Peyer's patch (tissue), 4 donors: ENCODE measurements around the gene HMCES. TPM values are rescaled to one million over a fixed set of nuclear protein-coding genes. Genes with fewer than 3 reads are reported as not detected.
A peak's percentile ranks its signal among the peaks of the same experiment; 100 is the strongest.

ENCODE experiments used
- DNase-seq, 3 donors: peaks; one replicate each; pipeline ENCODE4 v3.0.0-alpha.2; 2017 to 2019
- H3K27ac ChIP-seq, 4 donors: fragments of 200-600 bp; sonication (generic); one replicate each; pipeline ENCODE4 v1.5.1; 2016 to 2019
- H3K27me3 ChIP-seq, 2 donors: fragments of 200-600 bp; sonication (generic); one replicate each; pipeline ENCODE4 v1.5.1; 2019
- H3K36me3 ChIP-seq, 3 donors: fragments of 200-600 bp; sonication (generic); one replicate each; pipeline ENCODE4 v1.5.1; 2016 to 2019
- H3K4me1 ChIP-seq, 4 donors: fragments of 200-600 bp; sonication (generic); one replicate each; pipeline ENCODE4 v1.5.1; 2016 to 2019
- H3K4me3 ChIP-seq, 4 donors: fragments of 200-600 bp; sonication (generic); 1 replicate in 3 of 4; 2 replicates in 1 of 4; pipeline ENCODE4 v1.5.1; 2016 to 2019; ENCODE audit warnings: mild to moderate bottlenecking in 1 of 4
- H3K9me3 ChIP-seq, 4 donors: fragments of 200-600 bp; sonication (generic); one replicate each; pipeline ENCODE4 v1.5.1; 2016 to 2019; ENCODE audit warnings: mild to moderate bottlenecking in 1 of 4
- POLR2A ChIP-seq, 2 donors: fragments of 450-650 bp; IDR thresholded peaks; one replicate each; pipeline ENCODE4 v1.5.1; 2017; ENCODE audit warnings: antibody characterized with exemption in 2 of 2, mild to moderate bottlenecking in 2 of 2, moderate library complexity in 2 of 2
- total RNA-seq, 4 donors: library from RNA; depleted of rRNA; stranded (reverse); fragments of >200 nt; gene quantifications; one replicate each; pipeline ENCODE4 v1.1.0, GENCODE V29; 2016
- TF ChIP-seq, protein P1 (sequence below), 6 experiments: fragments of 450-650 bp in 4 of 6; fragments of 200-600 bp in 2 of 6; sonication (generic) in 1 of 6; IDR thresholded peaks; one replicate each; pipeline ENCODE4 v1.5.1; 2017 to 2019; ENCODE audit warnings: antibody characterized with exemption in 6 of 6, mild to moderate bottlenecking in 3 of 6, moderate library complexity in 1 of 6

The HMCES gene
- total RNA-seq, 4 donors from 2014 or later, result 22.2 to 29.7 (median 24.2) TPM

- no peak for DNase-seq
- Histone ChIP-seq H3K4me3 (no peak overlapping the region), H3K4me1 (no peaks in the 10 kb centered on the region), H3K27me3 (no peaks in the 10 kb centered on the region), H3K36me3 (no peaks in the 10 kb centered on the region), H3K27ac (peak overlapping the region in 2 of 4 donors; percentile 42 to 44), H3K9me3 (no peaks in the 10 kb centered on the region)
- no peak for TF ChIP-seq POLR2A (IDR thresholded peaks at IDR 0.05)
- TF ChIP-seq, protein P1, sequence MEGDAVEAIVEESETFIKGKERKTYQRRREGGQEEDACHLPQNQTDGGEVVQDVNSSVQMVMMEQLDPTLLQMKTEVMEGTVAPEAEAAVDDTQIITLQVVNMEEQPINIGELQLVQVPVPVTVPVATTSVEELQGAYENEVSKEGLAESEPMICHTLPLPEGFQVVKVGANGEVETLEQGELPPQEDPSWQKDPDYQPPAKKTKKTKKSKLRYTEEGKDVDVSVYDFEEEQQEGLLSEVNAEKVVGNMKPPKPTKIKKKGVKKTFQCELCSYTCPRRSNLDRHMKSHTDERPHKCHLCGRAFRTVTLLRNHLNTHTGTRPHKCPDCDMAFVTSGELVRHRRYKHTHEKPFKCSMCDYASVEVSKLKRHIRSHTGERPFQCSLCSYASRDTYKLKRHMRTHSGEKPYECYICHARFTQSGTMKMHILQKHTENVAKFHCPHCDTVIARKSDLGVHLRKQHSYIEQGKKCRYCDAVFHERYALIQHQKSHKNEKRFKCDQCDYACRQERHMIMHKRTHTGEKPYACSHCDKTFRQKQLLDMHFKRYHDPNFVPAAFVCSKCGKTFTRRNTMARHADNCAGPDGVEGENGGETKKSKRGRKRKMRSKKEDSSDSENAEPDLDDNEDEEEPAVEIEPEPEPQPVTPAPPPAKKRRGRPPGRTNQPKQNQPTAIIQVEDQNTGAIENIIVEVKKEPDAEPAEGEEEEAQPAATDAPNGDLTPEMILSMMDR (IDR thresholded peaks at IDR 0.05), result no peak
Measured at GRCh38 chr3:129234441-129234840, 44.2 kb upstream of the HMCES start.

DNA sequence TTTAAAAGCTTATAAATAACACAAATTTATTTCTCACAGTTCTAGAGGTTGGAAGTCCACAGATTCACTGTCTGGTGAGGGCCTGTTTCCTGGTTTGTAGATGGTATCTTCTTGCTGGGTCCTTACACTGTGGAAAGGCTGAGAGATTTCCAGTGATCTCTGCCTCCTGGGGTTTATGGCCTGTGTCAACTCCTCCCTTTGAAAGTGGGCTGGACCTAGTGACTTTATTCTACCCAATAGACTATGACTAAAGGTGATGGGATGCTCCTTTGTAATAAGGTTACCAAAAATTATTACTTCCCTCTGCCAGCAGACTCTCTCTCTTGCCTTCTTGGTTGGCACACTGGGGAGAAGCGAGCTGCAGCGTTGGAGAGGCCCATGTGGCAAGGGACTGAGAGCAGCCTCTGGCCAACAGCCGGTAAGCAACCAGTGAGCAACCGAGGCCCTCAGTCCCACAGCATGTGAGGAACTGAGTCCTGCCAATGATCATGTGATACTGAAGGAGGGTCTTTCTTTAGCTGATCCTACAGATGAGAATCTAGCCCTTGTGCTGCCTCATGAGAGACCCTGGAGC is 43.2 kb upstream of the HMCES start:
- DNase-seq, result no peak
- peak overlapping the region in 1 of 4 donors; percentile 44 for H3K27ac ChIP-seq
- TF ChIP-seq POLR2A (IDR thresholded peaks at IDR 0.05), result no peak
- TF ChIP-seq, protein P1 (IDR thresholded peaks at IDR 0.05), result no peak

DNA sequence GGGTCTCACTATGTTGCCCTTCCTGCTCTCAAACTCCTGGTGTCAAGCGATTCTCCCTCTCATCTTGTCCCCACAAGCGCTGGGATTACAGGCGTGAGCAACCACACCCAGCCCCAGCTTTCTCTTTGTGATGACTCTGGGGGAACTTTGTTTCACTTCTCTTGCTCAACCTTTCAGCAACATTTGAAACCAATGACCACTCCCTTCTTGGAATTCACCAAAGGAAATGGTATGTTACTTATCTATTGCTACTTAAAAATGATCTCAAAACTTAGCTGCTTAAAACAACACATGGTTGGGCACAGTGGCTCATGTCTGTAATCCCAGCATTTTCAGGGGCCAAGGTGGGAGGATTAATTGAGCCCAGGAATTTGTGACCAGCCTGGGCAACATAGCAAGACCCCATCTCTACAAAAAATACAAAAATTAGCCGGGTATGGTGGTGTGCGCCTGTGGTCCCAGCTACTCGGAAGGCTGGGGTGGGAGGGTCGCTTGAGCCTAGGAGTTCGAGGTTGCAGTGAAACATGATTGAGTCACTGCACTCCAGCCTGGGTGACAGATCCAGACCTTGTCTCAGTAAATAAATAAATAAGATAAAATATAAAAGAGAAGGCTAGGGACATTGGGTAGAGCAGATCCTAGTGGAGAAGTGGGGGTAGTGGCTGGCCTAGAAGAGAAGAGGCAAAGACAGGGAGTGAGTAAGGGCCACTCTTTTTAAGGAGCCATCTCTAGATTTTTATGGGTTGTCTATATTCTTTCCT is 39.5 kb upstream of the HMCES start:
- Histone ChIP-seq H3K4me3 (no peak overlapping the region), H3K4me1 (no peaks in the 10 kb centered on the region), H3K9me3 (no peaks in the 10 kb centered on the region), H3K27me3 (no peaks in the 10 kb centered on the region), H3K36me3 (no peaks in the 10 kb centered on the region), H3K27ac (no peak overlapping the region)
- peak in 1 of 3 donors; percentile 57 for DNase-seq
- TF ChIP-seq, protein P1 (IDR thresholded peaks at IDR 0.05), result no peak
- TF ChIP-seq POLR2A (IDR thresholded peaks at IDR 0.05), result no peak

More for the DNA sequence above, 43.2 kb upstream of the HMCES start:
- Histone ChIP-seq H3K4me1 (no peaks in the 10 kb centered on the region), H3K36me3 (no peaks in the 10 kb centered on the region), H3K27me3 (no peaks in the 10 kb centered on the region), H3K4me3 (no peak overlapping the region), H3K9me3 (no peaks in the 10 kb centered on the region)

DNA sequence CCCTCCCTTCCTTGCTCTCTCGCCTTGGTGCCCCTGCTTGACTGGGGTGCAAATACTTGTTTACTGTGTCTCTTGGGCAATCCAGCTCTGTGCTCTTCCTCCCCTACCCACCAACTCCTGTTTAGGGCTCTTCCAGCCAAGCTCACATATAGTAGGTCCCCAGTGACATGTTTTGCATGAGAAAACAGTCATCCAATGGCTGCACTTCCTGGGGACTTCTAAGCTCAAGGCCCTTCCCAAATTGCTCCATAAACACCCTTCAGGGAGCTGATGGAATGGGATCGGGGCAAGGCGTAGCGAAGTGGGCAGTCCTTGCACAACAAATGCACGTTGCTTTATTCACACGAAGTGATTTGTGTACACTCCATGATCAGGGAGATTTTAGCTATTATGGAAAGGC is 38.7 kb upstream of the HMCES start:
- no peak for DNase-seq
- no peaks in the 10 kb centered on the region for H3K27me3 ChIP-seq
- no peaks in the 10 kb centered on the region for H3K36me3 ChIP-seq
- H3K4me1 ChIP-seq, result peaks cover 0 to under 1% (median 0%) of the 10 kb centered on the region in 4 donors
- no peak overlapping the region for H3K4me3 ChIP-seq
- TF ChIP-seq POLR2A (IDR thresholded peaks at IDR 0.05), result no peak
- TF ChIP-seq, protein P1 (IDR thresholded peaks at IDR 0.05), result no peak
- H3K27ac ChIP-seq, result no peak overlapping the region
- no peaks in the 10 kb centered on the region for H3K9me3 ChIP-seq

DNA sequence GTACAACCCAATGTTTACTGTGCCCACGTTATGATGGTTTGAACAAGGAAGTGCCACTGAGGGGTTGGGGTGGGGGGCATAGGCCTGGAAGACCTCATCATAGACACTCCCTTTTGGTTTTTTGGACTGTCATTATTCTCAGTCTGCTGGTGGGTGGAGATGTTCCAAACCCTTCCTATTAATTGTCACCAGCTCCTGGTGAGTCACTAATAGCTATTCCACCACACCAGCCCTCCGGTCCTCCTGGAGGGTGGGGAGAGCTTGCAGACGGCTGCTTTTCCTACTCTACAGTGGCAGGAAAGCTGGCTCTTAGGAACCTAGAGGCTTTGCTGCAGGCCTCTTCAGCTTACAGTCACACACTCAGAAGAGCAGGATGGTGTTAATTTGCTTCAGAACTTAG is 38.2 kb upstream of the HMCES start:
- no peaks in the 10 kb centered on the region for H3K27me3 ChIP-seq
- peaks cover 0 to 5% (median 0%) of the 10 kb centered on the region in 4 donors for H3K4me1 ChIP-seq
- no peak overlapping the region for H3K4me3 ChIP-seq
- no peak for DNase-seq
- TF ChIP-seq, protein P1 (IDR thresholded peaks at IDR 0.05), result no peak
- H3K36me3 ChIP-seq, result no peaks in the 10 kb centered on the region
- H3K9me3 ChIP-seq, result no peaks in the 10 kb centered on the region
- H3K27ac ChIP-seq, result no peak overlapping the region
